ENCODE results near the gene RUNDC1. TPM values are rescaled to one million over a fixed set of nuclear protein-coding genes. Genes with fewer than 3 reads are reported as not detected.
A peak's percentile ranks its signal among the peaks of the same experiment; 100 is the strongest.

RUNDC1 gene
- total and polyA plus RNA-seq, 2 of the 8 experiments (the other 6 are each of a cell fraction or from before 2014, with no cell fraction given), result 7.9 to 11.9 TPM

DNA sequence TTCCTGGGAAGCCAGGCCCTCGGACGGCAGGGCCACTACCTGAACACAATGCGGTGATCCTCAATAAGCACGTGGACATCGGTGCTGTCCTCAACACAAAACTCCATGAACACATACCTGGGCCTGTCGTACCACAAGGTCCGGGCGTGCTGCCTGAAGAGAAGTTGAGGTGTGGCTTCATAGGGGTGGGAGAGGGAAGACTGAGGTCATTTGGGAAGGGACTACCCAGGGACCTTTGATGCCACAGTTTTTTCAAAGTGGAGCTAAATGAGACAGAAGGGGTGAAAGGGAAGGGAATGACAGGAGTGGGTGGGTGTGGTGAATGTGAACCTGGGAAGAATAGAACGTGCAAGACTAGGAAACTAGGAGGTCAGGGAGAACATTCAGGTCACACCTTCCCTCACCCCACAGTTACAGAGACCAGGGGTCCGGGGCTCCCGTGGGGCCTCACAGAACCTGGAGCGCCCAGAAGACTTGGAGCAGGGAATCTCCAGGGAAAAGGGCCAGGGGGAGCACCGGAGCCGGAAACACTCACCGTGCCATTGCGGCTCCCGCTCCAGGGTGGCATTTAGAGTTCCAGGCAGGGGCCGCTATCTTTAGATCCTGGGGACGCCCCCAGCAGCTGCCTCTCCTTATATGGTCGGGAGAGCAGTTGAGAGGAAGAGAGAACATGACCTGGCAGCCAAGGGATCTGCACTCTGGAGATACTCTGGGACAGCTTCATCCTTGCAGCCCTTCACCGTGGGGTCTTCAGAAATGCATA is 673 bp upstream of the RUNDC1 start, which contains the start of gene PTGES3L (continued):
- TF ChIP-seq GABPA (IDR thresholded peaks at IDR 0.05; ENCODE audit: borderline replicate concordance, insufficient read depth, low read length), result 0 out of 2 replicates have a peak, but pooled peaks have one; percentile 28
